Frontal cortex (tissue), 4 donors: ENCODE measurements around the gene ERO1A. TPM values are rescaled to one million over a fixed set of nuclear protein-coding genes. Genes with fewer than 3 reads are reported as not detected.
A peak's percentile ranks its signal among the peaks of the same experiment; 100 is the strongest.

ENCODE experiments used
- DNase-seq, 2 donors: peaks; one replicate each; pipeline ENCODE4 v3.0.0; 2012; ENCODE audit warnings: low spot score in 2 of 2
- FAIRE-seq: peaks from 2 replicates; lab custom pipeline; 2012; peaks lifted over from hg19 to GRCh38; lab: Jason Lieb, UNC
- total RNA-seq: library from RNA; depleted of rRNA; stranded (reverse); fragments of >200 nt; gene quantifications from one replicate; pipeline ENCODE4 v1.2.3, GENCODE V29; 2014
- donor health status: control.
- donor health status: control.
- donor health status: control.

Gene ERO1A
- total RNA-seq, 1 donor from 2014 or later: 25.7 TPM

- no peak for FAIRE-seq
These were observed 7.9 kb upstream of the ERO1A start for GRCh38 chr14:52703225-52703624.

GRCh38 chr14:52701223-52701622 is 5.9 kb upstream of the ERO1A start:
- DNase-seq (no peak), FAIRE-seq (no peak)

More at GRCh38 chr14:52703225-52703624, 7.9 kb upstream of the ERO1A start:
- no peak for DNase-seq

- FAIRE-seq (no peak), DNase-seq (no peak)
These were observed 5.4 kb upstream of the ERO1A start for GRCh38 chr14:52700701-52701172.

GRCh38 chr14:52694761-52695480 is 437 bp downstream of the ERO1A start:
- no peak for FAIRE-seq
- peak; percentile 19 to 26 for DNase-seq

GRCh38 chr14:52693532-52693931 is 1.8 kb downstream of the ERO1A start:
- FAIRE-seq (no peak), DNase-seq (no peak)

- DNase-seq (no peak), FAIRE-seq (no peak)
These were observed 2.3 kb downstream of the ERO1A start for GRCh38 chr14:52693036-52693435.

GRCh38 chr14:52692248-52692962 is 3.0 kb downstream of the ERO1A start:
- FAIRE-seq: no peak
- no peak for DNase-seq

- DNase-seq (no peak), FAIRE-seq (no peak)
These were observed 4.2 kb downstream of the ERO1A start for GRCh38 chr14:52690983-52691760.

- no peak for DNase-seq
These were observed 9.2 kb downstream of the ERO1A start for GRCh38 chr14:52686176-52686575.

GRCh38 chr14:52683985-52684520 is 11.3 kb downstream of the ERO1A start:
- DNase-seq: no peak
- no peak for FAIRE-seq

More at GRCh38 chr14:52686176-52686575, 9.2 kb downstream of the ERO1A start:
- FAIRE-seq: no peak

GRCh38 chr14:52678591-52678990 is 16.8 kb downstream of the ERO1A start:
- FAIRE-seq: no peak
- DNase-seq: no peak

GRCh38 chr14:52663850-52664249 is 31.5 kb downstream of the ERO1A start:
- FAIRE-seq: no peak

GRCh38 chr14:52661314-52661713 is 34.0 kb downstream of the ERO1A start:
- no peak for FAIRE-seq

More at GRCh38 chr14:52663850-52664249, 31.5 kb downstream of the ERO1A start:
- DNase-seq: no peak

GRCh38 chr14:52660832-52661231 is 34.5 kb downstream of the ERO1A start:
- no peak for DNase-seq
- no peak for FAIRE-seq

More at GRCh38 chr14:52661314-52661713, 34.0 kb downstream of the ERO1A start:
- DNase-seq: no peak

GRCh38 chr14:52660325-52660724 is 35.0 kb downstream of the ERO1A start:
- no peak for FAIRE-seq
- no peak for DNase-seq

- no peak for DNase-seq
- FAIRE-seq: no peak
These were observed 38.5 kb downstream of the ERO1A start for GRCh38 chr14:52656905-52657304.

- FAIRE-seq: no peak
These were observed 44.6 kb downstream of the ERO1A start for GRCh38 chr14:52650774-52651173.

GRCh38 chr14:52649511-52649910 is 45.8 kb downstream of the ERO1A start:
- no peak for FAIRE-seq
- no peak for DNase-seq

More at GRCh38 chr14:52650774-52651173, 44.6 kb downstream of the ERO1A start:
- DNase-seq: no peak

GRCh38 chr14:52641745-52642144 is 53.6 kb downstream of the ERO1A start:
- FAIRE-seq: no peak
- no peak for DNase-seq

GRCh38 chr14:52640137-52640536 is 55.2 kb downstream of the ERO1A start:
- DNase-seq (no peak), FAIRE-seq (no peak)
